Left ventricle myocardium superior (tissue), 1 donor: ENCODE measurements around the gene CLPX. TPM values are rescaled to one million over a fixed set of nuclear protein-coding genes. Genes with fewer than 3 reads are reported as not detected.
"Not testable (repeated sequence)": the region's sequence is repeated elsewhere in the genome, so short reads cannot be mapped to it uniquely, and the experiment has no call there.

ENCODE experiments used
- ATAC-seq: fragments of 200-7000 bp; cut with Tn5 transposase; one replicate; pipeline ENCODE4 v1.9.1; 2020; ENCODE audit warnings: mild to moderate bottlenecking, moderate library complexity
- DNase-seq: peaks from one replicate; pipeline ENCODE4 v3.0.0-alpha.2; 2020
- intact Hi-C: fragments of 100-400 bp; cut with micrococcal nuclease; formaldehyde crosslinking; loops from one replicate; pipeline ENCODE4 v1.11.0; 2022
- long read RNA-seq: library from polyadenylated mRNA; unstranded; transcript quantifications from one replicate; pipeline ENCODE4 v2.0.0, GENCODE V29; 2021
- total RNA-seq: library from RNA; stranded (reverse); fragmentation: NEBNext Ultra II Directional; extraction: Animal tissue kit (Norgen Biotek cat#: 25700); gene quantifications from one replicate; pipeline ENCODE4 v1.2.1, GENCODE V29; 2021
- donor health status: DM: no; HTN: yes; CAD: no; lungs with severe emphysema.

Gene CLPX
- 58.3 TPM for total RNA-seq
- long read RNA-seq, full-length matches to known transcripts, result 47 of 66 reads
- long read RNA-seq, partial matches to known transcripts, result 4 of 66 reads
- long read RNA-seq, other reads (novel, unspliced or antisense), result 15 of 66 reads

GRCh38 chr15:65184868-65185717 lies at the start of gene CLPX:
Gene CLPX, minus strand, starts transcription at chr15:65185342. Its CDS starts 189 bp downstream, at chr15:65185153.
- intact Hi-C loops, result loop anchor here (5.0 kb wide), 1 partner anchor 112 kb away; the partner anchor contains the start of gene RNU5A-1
- DNase-seq (peak; percentile 95), ATAC-seq (peak; percentile 96)

DNA sequence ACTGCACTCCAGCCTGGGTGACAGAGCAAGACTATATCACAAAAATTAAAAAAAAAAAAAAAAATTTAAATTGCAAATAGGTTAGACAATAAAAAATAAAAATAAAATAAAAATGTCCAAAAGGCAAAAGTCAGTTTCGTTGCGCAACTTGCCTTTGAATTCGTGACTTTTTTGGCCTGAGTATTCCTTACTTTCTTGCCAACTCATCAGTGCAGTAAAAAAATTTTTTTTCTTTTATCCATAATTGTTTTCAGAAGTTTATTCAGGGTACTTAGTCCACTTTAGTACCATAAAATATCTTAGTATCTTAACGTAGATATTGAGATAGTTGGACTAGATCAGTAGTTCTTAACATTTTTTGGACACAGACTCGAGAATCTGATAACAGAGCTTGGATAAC lies 48.6 kb upstream of the CLPX start:
- DNase-seq, result no peak
- intact Hi-C loops, result no loop called here

GRCh38 chr15:65232520-65232919 lies 47.4 kb upstream of the CLPX start:
- intact Hi-C loops, result no loop called here
- DNase-seq, result no peak
- no peak for ATAC-seq

More for the DNA sequence above, 48.6 kb upstream of the CLPX start:
- no peak for ATAC-seq

GRCh38 chr15:65231306-65231705 lies 46.2 kb upstream of the CLPX start:
- intact Hi-C loops, result no loop called here
- ATAC-seq (no peak), DNase-seq (no peak)

DNA sequence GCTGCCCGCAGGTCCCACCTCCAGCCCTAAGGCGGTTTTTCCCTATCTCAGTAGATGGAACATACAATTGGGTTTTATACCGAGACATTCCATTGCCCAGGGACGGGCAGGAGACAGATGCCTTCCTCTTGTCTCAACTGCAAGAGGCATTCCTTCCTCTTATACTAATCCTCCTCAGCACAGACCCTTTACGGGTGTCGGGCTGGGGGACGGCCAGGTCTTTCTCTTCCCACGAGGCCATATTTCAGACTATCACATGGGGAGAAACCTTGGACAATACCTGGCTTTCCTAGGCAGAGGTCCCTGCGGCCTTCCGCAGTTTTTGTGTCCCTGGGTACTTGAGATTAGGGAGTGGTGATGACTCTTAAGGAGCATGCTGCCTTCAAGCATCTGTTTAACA lies 41.8 kb upstream of the CLPX start:
- intact Hi-C loops, DNase-seq, ATAC-seq: not testable (repeated sequence)

GRCh38 chr15:65226221-65226620 lies 41.1 kb upstream of the CLPX start:
- intact Hi-C loops, result no loop called here
- ATAC-seq (no peak), DNase-seq (no peak)

DNA sequence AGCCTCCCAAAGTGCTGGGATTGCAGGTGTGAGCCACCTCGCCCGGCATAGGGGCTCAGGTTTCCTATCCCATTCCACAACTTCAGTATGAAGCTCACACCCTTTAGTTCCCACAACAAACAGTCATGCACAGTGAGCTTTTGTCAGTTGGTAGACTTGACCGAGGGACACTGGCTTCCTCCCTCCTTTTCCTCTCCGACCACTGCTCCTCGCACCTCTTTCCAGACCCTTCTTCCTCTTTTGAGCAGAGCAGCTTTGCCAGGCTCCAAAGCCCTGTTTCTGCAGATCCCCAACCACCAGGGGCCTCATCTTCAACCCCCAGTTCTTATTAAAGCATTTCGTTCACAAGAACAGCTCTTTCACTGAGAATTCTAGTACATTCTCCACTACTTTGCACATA lies 38.9 kb upstream of the CLPX start:
- intact Hi-C loops, result no loop called here
- no peak for DNase-seq
- ATAC-seq, result no peak

- intact Hi-C loops, result no loop called here
- ATAC-seq (no peak), DNase-seq (no peak)
These were observed 37.7 kb upstream of the CLPX start for GRCh38 chr15:65222891-65223290.

DNA sequence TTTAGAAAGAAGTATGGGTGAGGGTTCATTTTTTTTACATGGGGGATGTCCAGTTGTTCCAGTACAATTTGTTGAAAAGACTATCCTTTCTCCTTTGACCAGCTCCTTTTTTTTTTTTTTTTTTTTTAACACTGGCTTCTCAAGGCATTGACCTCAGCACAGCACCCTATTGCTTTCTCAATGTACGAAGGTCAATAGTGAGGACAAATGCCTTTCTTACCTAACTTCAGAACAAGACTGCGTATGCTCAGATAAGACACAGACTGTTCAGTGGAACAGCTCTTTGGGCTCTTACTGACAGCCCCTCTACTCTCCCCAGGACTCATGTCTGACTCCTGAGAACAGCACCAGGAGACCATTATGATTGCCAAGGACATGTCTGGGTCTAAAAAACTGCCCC lies 36.6 kb upstream of the CLPX start:
- ATAC-seq (no peak), DNase-seq (no peak)
- intact Hi-C loops, result no loop called here

DNA sequence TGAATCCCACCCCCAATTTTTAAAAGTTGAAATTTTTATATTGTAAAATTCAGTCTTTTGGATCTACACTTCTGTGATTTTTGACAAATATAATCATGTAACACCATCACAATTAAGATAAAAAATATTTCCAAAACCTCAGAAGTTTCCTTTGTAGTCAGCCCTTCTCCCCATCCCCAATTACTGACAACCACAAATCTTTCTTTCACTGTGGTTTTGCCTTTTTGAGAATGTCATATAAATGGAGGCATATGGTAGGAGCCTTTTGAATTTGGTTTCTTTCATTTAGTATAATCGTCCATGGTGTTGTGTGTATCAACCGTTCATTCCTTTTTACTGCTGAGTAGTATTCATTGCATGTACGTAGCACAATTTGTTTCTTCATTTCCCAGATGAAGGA lies 34.0 kb upstream of the CLPX start:
- no peak for ATAC-seq
- intact Hi-C loops, result no loop called here
- DNase-seq, result no peak

DNA sequence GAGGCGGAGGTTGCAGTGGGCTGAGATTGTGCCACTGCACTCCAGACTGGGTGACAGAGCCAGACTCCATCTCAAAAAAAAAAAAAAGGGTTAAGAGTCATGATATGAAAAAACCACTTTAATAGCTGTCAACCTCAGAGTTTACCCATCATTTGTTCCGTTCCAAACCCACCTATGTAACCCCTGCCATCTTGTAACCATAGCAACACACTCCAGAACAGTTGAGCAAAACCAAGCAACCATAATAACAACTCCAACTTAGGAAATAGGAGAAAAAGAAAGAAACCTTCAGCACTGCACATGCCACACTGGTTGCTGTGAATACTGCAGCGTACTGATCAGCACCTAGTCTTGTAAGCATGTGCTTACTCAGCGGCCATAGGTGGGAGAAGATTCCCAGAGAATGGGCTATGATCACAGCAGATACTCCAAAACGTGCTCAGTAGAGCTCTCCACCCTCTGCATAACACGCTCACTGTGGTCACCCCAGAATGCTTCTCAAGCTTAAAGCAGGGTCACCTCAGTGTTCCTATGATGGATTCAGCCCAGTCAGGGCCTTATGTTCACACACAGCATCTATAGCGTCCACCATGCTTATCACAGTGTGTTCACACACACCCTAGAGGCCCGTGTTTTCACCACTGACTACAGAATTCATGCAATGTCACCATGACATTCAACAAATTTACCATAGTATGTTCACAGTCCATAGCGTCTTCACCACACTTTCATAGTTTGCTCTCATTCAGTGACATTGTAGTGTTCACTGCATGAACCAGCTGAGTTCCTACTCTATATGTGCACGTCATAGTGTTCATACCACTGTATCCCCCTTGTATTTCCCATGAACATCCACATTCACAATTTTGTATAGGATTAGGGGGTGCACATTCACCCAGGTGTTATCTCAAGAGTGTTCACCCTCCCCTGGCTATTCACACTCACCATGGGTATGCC lies 32.7 kb upstream of the CLPX start:
- intact Hi-C loops, result no loop called here
- DNase-seq, result no peak
- no peak for ATAC-seq

GRCh38 chr15:65215496-65215895 lies 30.4 kb upstream of the CLPX start:
- intact Hi-C loops, result no loop called here
- ATAC-seq (no peak), DNase-seq (no peak)

DNA sequence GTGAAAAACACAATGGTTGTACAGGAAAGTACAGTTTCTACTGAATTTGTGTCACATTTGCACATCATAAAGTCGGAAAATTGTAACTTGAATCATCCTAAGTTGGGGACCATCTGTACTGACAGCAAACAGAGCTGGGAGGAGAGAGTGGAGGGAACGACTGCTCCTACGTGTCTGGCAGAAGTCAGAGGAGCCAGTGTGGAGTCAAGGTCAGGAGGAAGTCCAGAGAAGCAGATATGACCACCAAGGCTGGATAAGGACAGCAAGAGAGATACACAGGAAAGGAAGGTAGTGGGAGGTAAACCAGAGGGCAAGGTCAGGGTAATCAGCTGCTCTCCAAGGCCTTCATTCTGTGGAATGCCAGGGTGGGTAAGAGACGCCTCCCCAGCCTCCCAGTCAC lies 28.9 kb upstream of the CLPX start:
- intact Hi-C loops, result no loop called here
- ATAC-seq (no peak), DNase-seq (no peak)

DNA sequence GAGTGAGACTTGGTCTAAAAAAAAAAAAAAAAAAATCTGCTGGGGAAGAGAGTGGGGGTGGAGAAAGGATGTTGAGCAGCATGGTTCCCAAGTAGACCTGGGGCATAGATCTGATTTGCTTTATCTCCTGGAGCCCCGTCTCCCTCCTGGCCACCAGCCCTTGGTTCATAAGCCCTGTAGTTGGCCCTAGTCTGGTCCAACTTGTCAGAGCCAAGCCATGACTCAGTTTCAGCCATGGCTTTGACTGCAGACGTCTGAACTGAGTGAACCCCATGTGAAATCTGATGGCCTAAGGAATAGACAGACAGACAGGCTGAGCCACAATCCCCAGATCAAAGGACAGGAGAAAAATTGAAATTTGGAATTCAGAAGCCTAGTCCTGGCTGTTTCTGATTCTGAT lies 28.1 kb upstream of the CLPX start:
- DNase-seq (no peak), ATAC-seq (peak; percentile 44)
- intact Hi-C loops, result no loop called here

DNA sequence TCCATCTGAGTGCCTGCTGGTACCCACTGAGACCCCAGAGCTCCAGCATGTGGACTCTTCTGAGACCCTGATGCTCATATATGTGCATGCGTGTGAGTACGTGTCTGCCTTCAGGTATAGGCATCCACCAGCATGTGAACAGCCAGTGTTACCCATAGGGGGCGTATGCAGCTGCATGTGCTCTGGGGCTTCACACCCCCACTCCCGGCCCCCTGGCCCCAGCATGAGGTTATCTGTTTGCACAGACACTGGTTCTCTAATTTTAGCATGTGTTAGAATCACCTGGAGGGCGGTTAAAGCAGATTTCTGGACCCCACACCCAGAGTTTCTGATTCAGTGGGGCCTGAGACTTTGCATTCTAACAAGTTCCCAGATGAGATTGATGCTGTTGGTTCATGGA lies 27.0 kb upstream of the CLPX start:
- no peak for DNase-seq
- no peak for ATAC-seq
- intact Hi-C loops, result no loop called here

DNA sequence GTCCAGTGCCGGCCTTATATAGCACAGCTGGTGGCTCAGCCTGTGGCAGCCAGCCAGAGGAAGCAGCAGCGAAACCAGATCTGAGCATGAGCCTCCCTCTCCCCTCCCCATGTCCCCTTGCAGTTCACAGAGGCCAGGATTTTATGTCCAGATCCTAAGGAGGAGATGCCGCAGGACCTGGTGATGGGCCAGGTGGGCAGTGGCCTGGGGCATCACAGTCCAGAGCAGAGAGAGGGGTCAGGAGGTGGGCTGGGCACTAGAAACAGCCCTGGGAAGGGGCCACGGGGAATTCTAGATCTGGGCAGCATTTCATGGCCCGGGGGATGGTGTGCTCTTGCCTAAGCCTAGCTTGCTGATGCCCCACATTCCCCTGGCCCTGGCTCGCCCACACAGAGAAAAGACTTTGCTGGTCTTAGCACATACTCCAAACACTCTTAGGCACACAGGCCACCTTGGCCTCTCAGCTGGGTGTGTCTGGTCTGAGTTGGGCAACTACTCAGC lies 26.4 kb upstream of the CLPX start:
- intact Hi-C loops, result no loop called here
- ATAC-seq (peak; percentile 72), DNase-seq (peak; percentile 77)

GRCh38 chr15:65210770-65211481 lies 25.8 kb upstream of the CLPX start, which contains the start of gene CILP:
Gene CILP, minus strand, starts transcription at chr15:65211473. Its CDS starts 1,718 bp downstream, at chr15:65209755.
- no peak for DNase-seq
- intact Hi-C loops, result no loop called here
- ATAC-seq, result peak; percentile 14

GRCh38 chr15:65209701-65210643 lies 24.8 kb upstream of the CLPX start:
- ATAC-seq, result peak; percentile 70
- DNase-seq, result peak; percentile 50
- intact Hi-C loops, result no loop called here
